Left ventricle myocardium inferior (tissue), 1 donor: Measurements from ENCODE around the gene USP34. TPM values are rescaled to one million over a fixed set of nuclear protein-coding genes. Genes with fewer than 3 reads are reported as not detected.

Source experiments
- DNase-seq: peaks from one replicate; pipeline ENCODE4 v3.0.0-alpha.2; 2020
- H3K27ac ChIP-seq: fragments of 200-600 bp; replicated peaks from 2 replicates; pipeline ENCODE4 v1.8.0; 2021
- H3K27me3 ChIP-seq: fragments of 200-600 bp; 2 replicates; pipeline ENCODE4 v1.8.0; 2021; ENCODE audit warnings: low read depth
- H3K36me3 ChIP-seq: fragments of 200-600 bp; 2 replicates; pipeline ENCODE4 v1.8.0; 2021
- H3K4me1 ChIP-seq: fragments of 200-600 bp; 2 replicates; pipeline ENCODE4 v1.8.0; 2021
- H3K4me3 ChIP-seq: fragments of 200-600 bp; 2 replicates; pipeline ENCODE4 v1.8.0; 2021; ENCODE audit warnings: mild to moderate bottlenecking, moderate library complexity
- H3K9me3 ChIP-seq: fragments of 200-600 bp; replicated peaks from 2 replicates; pipeline ENCODE4 v1.8.0; 2021
- intact Hi-C: fragments of 100-400 bp; cut with micrococcal nuclease; formaldehyde crosslinking; loops from one replicate; pipeline ENCODE4 v1.11.0; 2022
- total RNA-seq: library from RNA; stranded (reverse); fragmentation: NEBNext Ultra II Directional; extraction: Animal tissue kit (Norgen Biotek cat#: 25700); gene quantifications from one replicate; pipeline ENCODE4 v1.2.1, GENCODE V29; 2021
- TF ChIP-seq, protein P1 (sequence below): fragments of 200-600 bp; IDR thresholded peaks from 2 replicates; pipeline ENCODE4 v1.8.0; 2021; ENCODE audit warnings: antibody characterized with exemption, mild to moderate bottlenecking, borderline replicate concordance
- donor health status: DM: no; HTN: yes; CAD: no; lungs with severe emphysema.

Gene USP34
- total RNA-seq, 1 donor from 2014 or later: 50.0 TPM

DNA sequence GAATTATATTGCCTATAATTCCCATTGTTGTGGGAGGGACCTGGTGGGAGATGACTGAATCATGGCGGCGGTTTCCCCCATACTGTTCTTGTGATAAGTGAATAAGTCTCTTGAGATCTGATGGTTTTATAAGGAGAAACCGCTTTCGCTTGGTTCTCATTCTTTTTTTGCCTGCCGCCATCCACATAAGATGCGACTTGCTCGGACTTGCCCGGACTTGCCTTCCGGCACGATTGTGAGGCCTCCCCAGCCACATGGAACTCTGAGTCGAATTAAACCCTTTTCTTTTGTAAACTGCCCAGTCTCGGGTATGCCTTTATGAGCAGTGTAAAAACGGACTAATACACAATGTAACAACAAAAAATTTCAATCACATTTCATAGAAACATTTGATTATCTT, 193.1 kb downstream of the USP34 start:
- intact Hi-C loops: no loop called here
- Histone ChIP-seq H3K36me3 (peaks cover 84% of the 10 kb centered on the region), H3K4me3 (no peak overlapping the region), H3K4me1 (no peaks in the 10 kb centered on the region), H3K27me3 (no peaks in the 10 kb centered on the region), H3K27ac (no peak overlapping the region), H3K9me3 (no peaks in the 10 kb centered on the region)
- DNase-seq: no peak
- TF ChIP-seq, protein P1, sequence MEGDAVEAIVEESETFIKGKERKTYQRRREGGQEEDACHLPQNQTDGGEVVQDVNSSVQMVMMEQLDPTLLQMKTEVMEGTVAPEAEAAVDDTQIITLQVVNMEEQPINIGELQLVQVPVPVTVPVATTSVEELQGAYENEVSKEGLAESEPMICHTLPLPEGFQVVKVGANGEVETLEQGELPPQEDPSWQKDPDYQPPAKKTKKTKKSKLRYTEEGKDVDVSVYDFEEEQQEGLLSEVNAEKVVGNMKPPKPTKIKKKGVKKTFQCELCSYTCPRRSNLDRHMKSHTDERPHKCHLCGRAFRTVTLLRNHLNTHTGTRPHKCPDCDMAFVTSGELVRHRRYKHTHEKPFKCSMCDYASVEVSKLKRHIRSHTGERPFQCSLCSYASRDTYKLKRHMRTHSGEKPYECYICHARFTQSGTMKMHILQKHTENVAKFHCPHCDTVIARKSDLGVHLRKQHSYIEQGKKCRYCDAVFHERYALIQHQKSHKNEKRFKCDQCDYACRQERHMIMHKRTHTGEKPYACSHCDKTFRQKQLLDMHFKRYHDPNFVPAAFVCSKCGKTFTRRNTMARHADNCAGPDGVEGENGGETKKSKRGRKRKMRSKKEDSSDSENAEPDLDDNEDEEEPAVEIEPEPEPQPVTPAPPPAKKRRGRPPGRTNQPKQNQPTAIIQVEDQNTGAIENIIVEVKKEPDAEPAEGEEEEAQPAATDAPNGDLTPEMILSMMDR: no peak

DNA sequence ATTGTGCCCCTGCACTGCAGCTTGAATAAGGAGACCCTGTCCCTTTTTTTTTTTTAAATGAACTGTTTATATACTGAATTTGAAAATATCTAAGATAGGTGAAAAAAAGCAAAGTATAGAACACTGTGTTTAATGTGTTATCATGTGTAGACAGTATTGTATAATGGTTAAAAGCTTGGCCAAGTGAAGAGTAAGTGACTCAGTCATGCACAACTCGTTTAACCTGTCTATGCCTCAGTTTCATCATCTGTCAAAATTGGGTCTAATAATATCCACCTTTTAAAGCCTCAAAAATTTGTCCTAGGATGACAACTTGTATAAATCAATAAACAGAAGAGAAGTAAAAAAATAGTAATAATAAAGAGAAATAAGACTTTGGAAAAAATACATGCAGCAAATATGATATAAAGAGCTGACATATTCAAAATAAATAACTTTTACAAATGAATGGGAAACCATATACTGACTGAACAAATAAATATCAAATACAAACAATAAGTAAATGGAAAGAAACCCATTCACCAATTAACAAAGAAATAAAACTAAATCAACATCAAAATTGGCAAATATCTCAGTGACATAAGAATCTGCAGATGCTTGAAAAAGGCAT, 195.2 kb downstream of the USP34 start:
- Histone ChIP-seq H3K9me3 (no peaks in the 10 kb centered on the region), H3K36me3 (peaks cover 80% of the 10 kb centered on the region), H3K4me3 (no peak overlapping the region), H3K27me3 (no peaks in the 10 kb centered on the region), H3K4me1 (no peaks in the 10 kb centered on the region), H3K27ac (no peak overlapping the region)
- DNase-seq: no peak
- TF ChIP-seq, protein P1: no peak
- intact Hi-C loops: no loop called here

DNA sequence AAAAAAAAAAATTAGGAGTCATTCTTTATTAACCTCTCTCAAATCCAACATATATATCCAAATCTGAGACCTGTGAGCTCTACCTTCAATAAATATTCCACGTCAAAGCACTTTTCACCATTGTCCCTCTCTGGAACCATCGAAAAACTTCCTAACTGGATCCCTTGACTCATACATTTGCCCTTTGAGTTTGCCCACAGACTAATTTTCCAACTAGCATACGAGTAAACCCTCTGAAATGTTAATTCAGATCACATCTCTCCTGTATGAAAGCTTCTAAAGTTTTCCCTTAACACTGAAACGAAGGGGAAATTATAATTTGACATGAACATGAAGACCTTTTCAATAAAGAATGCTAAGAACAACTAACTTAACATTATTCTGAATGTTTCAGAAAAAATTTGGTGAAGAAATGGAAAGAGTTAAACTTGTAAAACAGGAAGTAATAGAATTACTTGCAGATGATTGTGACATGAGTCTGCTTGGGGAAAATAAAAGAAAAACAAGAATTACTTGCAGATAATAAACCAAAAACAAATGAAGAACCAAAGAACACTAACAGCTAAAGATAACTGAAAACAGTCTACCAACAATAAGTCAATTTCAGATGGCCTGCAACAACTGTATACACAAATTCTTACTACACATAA, 198.3 kb downstream of the USP34 start:
- TF ChIP-seq, protein P1: no peak
- no peak overlapping the region for H3K4me3 ChIP-seq
- intact Hi-C loops: no loop called here
- H3K9me3 ChIP-seq: no peaks in the 10 kb centered on the region
- H3K27me3 ChIP-seq: no peaks in the 10 kb centered on the region
- no peaks in the 10 kb centered on the region for H3K4me1 ChIP-seq
- H3K36me3 ChIP-seq: peaks cover 72% of the 10 kb centered on the region
- H3K27ac ChIP-seq: no peak overlapping the region
- no peak for DNase-seq

DNA sequence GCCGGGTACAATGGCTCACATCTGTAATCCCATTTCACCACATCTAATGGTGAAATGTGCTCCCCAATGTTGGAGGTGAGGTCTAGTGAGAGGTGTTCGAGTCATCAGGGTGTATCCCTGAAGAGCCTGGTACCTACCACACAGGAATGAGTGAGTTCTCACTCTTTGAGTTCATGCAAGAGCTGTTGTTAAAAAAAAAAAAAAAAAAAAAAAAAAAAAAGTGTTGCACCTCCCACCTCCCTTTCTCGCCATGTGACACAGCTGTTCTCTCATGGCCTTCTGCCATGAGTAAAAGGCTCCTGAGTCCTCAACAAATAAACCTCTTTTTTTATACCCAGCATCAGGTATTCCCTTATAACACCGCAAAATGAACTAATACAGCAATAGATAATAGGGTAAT, 202.6 kb downstream of the USP34 start:
- Histone ChIP-seq H3K27ac (no peak overlapping the region), H3K9me3 (no peaks in the 10 kb centered on the region), H3K36me3 (peaks cover 66% of the 10 kb centered on the region), H3K4me3 (no peak overlapping the region), H3K27me3 (no peaks in the 10 kb centered on the region), H3K4me1 (no peaks in the 10 kb centered on the region)
- intact Hi-C loops: no loop called here
- no peak for DNase-seq
- TF ChIP-seq, protein P1: no peak

DNA sequence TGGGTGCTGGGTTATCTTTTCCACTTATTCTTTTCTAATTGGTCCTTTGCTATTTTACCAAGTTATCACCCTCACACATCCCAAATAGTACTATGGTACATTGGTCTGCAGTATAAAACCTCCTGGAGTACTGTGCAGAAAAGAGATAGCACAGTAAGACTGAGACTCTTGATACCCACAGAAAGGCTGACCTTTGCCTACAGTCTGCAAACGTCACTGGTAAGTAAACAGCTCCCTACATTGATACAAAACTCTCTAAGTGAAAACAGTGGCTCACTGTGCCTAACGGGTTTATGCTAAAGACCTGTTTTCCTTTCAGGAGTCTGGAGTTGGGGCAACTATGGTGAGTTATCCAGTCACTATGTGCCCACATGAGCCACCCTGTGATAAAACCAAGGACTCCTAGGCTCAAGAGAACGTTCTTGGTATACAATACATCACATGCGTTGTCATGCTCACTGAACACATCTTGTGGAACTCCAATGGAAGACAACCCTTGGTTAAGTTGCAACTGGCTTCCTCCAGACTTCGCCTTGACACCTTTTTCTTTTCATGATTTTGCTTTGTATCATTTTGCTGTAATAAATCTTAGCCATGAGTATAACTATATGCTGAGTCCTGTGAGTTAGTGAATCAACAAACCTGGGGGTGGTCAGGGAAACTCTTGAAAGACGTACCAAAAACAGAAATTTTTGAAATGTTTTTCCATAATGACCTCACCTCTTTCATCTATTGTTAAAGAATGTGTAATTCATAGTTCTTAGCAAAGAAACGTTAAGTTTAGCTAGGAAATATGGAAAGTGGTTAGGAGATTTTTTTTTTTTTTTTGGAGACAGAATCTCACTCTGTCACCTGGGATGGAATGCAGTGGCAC, 204.0 kb downstream of the USP34 start:
- Histone ChIP-seq H3K36me3 (peaks cover 60% of the 10 kb centered on the region), H3K4me3 (no peak overlapping the region), H3K27ac (no peak overlapping the region), H3K4me1 (no peaks in the 10 kb centered on the region), H3K27me3 (no peaks in the 10 kb centered on the region), H3K9me3 (no peaks in the 10 kb centered on the region)
- TF ChIP-seq, protein P1: no peak
- intact Hi-C loops: no loop called here
- DNase-seq: no peak
